Measurements from ENCODE around the gene MUC12.
"Not testable (repeated sequence)": the region's sequence is repeated elsewhere in the genome, so short reads cannot be mapped to it uniquely, and the experiment has no call there.

Gene MUC12

GRCh38 chr7:101035941-101036340 is 66.6 kb downstream of the MUC12 start:
- Histone ChIP-seq H3K4me3 (ENCODE audit: low read depth, low read length) (no peak overlapping the region), H3K27me3 (ENCODE audit: insufficient read depth, low read depth, severe bottlenecking) (peaks cover 15% of the 10 kb centered on the region), H3K36me3 (no peaks in the 10 kb centered on the region), H3K27ac (no peak overlapping the region), H3K9me3 (ENCODE audit: severe bottlenecking) (no peaks in the 10 kb centered on the region)
- DNase-seq: no peak
- TF ChIP-seq CTCF (IDR thresholded peaks at IDR 0.05; ENCODE audit: low read depth, low read length): no peak

- DNase-seq; H3K36me3 ChIP-seq; H3K4me3 ChIP-seq (ENCODE audit: low read depth, low read length); H3K9me3 ChIP-seq (ENCODE audit: severe bottlenecking); H3K27ac ChIP-seq: not testable (repeated sequence)
- peaks cover 24% of the 10 kb centered on the region for H3K27me3 ChIP-seq (ENCODE audit: insufficient read depth, low read depth, severe bottlenecking)
Measured at GRCh38 chr7:101041283-101041682, 71.9 kb downstream of the MUC12 start.

- no peak overlapping the region for H3K27ac ChIP-seq
- no peaks in the 10 kb centered on the region for H3K9me3 ChIP-seq (ENCODE audit: severe bottlenecking)
- no peak overlapping the region for H3K4me3 ChIP-seq (ENCODE audit: low read depth, low read length)
- H3K36me3 ChIP-seq: no peaks in the 10 kb centered on the region
- no peak for DNase-seq
- no peak for TF ChIP-seq CTCF (IDR thresholded peaks at IDR 0.05; ENCODE audit: low read depth, low read length)
- H3K27me3 ChIP-seq (ENCODE audit: insufficient read depth, low read depth, severe bottlenecking): peaks cover 82% of the 10 kb centered on the region
Measured at GRCh38 chr7:101058355-101058754, 89.0 kb downstream of the MUC12 start.

GRCh38 chr7:101059620-101059942 is 90.2 kb downstream of the MUC12 start:
- Histone ChIP-seq H3K27ac (no peak overlapping the region), H3K27me3 (ENCODE audit: insufficient read depth, low read depth, severe bottlenecking) (peaks cover 82% of the 10 kb centered on the region), H3K4me3 (ENCODE audit: low read depth, low read length) (no peak overlapping the region), H3K9me3 (ENCODE audit: severe bottlenecking) (no peaks in the 10 kb centered on the region), H3K36me3 (no peaks in the 10 kb centered on the region)
- no peak for DNase-seq
- no peak for TF ChIP-seq CTCF (IDR thresholded peaks at IDR 0.05; ENCODE audit: low read depth, low read length)

- no peaks in the 10 kb centered on the region for H3K9me3 ChIP-seq (ENCODE audit: severe bottlenecking)
- H3K27ac ChIP-seq: no peak overlapping the region
- H3K4me3 ChIP-seq (ENCODE audit: low read depth, low read length): no peak overlapping the region
- DNase-seq: no peak
- no peak for TF ChIP-seq CTCF (IDR thresholded peaks at IDR 0.05; ENCODE audit: low read depth, low read length)
- H3K36me3 ChIP-seq: no peaks in the 10 kb centered on the region
- peaks cover 82% of the 10 kb centered on the region for H3K27me3 ChIP-seq (ENCODE audit: insufficient read depth, low read depth, severe bottlenecking)
Measured at GRCh38 chr7:101060992-101061391, 91.6 kb downstream of the MUC12 start.

- not testable (repeated sequence) for H3K27ac ChIP-seq; DNase-seq; H3K36me3 ChIP-seq; H3K9me3 ChIP-seq (ENCODE audit: severe bottlenecking); H3K4me3 ChIP-seq (ENCODE audit: low read depth, low read length)
- H3K27me3 ChIP-seq (ENCODE audit: insufficient read depth, low read depth, severe bottlenecking): peaks cover 82% of the 10 kb centered on the region
Measured at GRCh38 chr7:101064176-101064550, 94.8 kb downstream of the MUC12 start.

- not testable (repeated sequence) for H3K36me3 ChIP-seq; H3K4me3 ChIP-seq (ENCODE audit: low read depth, low read length); DNase-seq; H3K9me3 ChIP-seq (ENCODE audit: severe bottlenecking); H3K27ac ChIP-seq
- H3K27me3 ChIP-seq (ENCODE audit: insufficient read depth, low read depth, severe bottlenecking): peaks cover 82% of the 10 kb centered on the region
Measured at GRCh38 chr7:101065162-101065561, 95.8 kb downstream of the MUC12 start.
